ENCODE results near the gene NUAK2.

DNA sequence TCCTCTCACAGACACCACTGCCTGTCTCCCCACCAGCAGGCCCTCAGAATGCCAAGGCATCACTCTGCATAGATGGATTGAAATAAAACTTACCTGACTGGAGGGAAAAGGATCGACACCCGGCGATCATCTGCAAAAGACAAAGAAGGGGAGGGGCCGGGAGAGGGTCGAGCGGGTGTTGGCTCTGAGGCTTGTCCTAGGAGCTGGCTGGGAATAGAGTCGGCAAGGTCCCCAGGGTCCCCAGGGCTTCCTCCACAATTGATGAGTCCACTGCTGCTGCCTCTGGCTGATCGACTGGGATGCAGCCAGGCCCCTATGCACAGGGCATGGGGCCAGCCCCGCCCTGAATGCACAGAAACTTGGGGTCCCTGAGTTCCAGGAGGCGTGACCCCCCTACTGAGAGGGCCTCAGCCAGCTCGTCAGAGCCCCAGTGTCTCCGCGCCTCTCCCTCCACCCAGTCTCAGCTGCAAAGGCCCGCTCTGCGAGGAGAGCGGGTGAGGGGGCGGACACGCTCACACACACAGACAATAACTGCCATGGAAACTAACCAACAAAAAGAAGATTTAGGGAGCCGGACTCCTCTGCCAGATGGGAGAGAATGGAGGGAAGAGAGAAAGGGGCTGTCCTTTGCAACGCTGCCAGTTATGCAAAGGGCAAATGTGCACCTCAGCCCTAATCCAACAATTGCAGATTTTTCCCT lies 35.0 kb upstream of the NUAK2 start, which contains the start of gene KLHDC8A:
- TF ChIP-seq POLR2AphosphoS5 (IDR thresholded peaks at IDR 0.05; ENCODE audit: borderline replicate concordance, low read depth, low read length), result no peak
- TF ChIP-seq EZH2 (IDR thresholded peaks at IDR 0.05), result no peak
- no peak for TF ChIP-seq FOXP2 (optimal IDR thresholded peaks at IDR 0.05; ENCODE audit: control extremely low read depth, extremely low read length, insufficient read depth)
